ENCODE measurements around the gene SYT2.

GRCh38 chr1:202568410-202568809, 141.8 kb downstream of the SYT2 start:
- TF ChIP-seq CTCF (IDR thresholded peaks at IDR 0.05) (no peak), POLR2A (IDR thresholded peaks at IDR 0.05) (no peak)

Measured in heart left ventricle (tissue), 13 donors.